ENCODE data around the gene DOCK11. TPM values are rescaled to one million over a fixed set of nuclear protein-coding genes. Genes with fewer than 3 reads are reported as not detected.

The DOCK11 gene
- total RNA-seq, 4 donors from 2014 or later = 6.4 to 16.4 (median 9.8) TPM

- no peaks in the 10 kb centered on the region for H3K36me3 ChIP-seq
- intact Hi-C loops (cut with DNase I; ENCODE audit: low total_unique reads) = no loop called here
- in situ Hi-C loops (cut with MboI; ENCODE audit: low pct_ligation_motif_present in 1 of 4, low pct_unique_long_range_greater_than_20kb in 1 of 4, low sequenced_read_pairs in 3 of 4) = no loop called here
- H3K4me1 ChIP-seq = no peaks in the 10 kb centered on the region
- H3K4me3 ChIP-seq = no peak overlapping the region
- H3K27me3 ChIP-seq = no peaks in the 10 kb centered on the region
- TF ChIP-seq POLR2AphosphoS5 (IDR thresholded peaks at IDR 0.05) = no peak
- TF ChIP-seq POLR2A (IDR thresholded peaks at IDR 0.05) = no peak
- TF ChIP-seq, protein P1, sequence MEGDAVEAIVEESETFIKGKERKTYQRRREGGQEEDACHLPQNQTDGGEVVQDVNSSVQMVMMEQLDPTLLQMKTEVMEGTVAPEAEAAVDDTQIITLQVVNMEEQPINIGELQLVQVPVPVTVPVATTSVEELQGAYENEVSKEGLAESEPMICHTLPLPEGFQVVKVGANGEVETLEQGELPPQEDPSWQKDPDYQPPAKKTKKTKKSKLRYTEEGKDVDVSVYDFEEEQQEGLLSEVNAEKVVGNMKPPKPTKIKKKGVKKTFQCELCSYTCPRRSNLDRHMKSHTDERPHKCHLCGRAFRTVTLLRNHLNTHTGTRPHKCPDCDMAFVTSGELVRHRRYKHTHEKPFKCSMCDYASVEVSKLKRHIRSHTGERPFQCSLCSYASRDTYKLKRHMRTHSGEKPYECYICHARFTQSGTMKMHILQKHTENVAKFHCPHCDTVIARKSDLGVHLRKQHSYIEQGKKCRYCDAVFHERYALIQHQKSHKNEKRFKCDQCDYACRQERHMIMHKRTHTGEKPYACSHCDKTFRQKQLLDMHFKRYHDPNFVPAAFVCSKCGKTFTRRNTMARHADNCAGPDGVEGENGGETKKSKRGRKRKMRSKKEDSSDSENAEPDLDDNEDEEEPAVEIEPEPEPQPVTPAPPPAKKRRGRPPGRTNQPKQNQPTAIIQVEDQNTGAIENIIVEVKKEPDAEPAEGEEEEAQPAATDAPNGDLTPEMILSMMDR (IDR thresholded peaks at IDR 0.05) = no peak
- TF ChIP-seq EP300 (IDR thresholded peaks at IDR 0.05; ENCODE audit: low read depth) = no peak
- H3K27ac ChIP-seq = no peak overlapping the region
- no peaks in the 10 kb centered on the region for H3K9me3 ChIP-seq
- WGBS, 2 donors (ENCODE audit: low coverage in 1 of 2) = 54 to 80% methylated on average over 2 to 3 of the region's 3 CpGs
- DNase-seq = no peak
Measured at GRCh38 chrX:118498351-118498750, 2.7 kb downstream of the DOCK11 start.

DNA sequence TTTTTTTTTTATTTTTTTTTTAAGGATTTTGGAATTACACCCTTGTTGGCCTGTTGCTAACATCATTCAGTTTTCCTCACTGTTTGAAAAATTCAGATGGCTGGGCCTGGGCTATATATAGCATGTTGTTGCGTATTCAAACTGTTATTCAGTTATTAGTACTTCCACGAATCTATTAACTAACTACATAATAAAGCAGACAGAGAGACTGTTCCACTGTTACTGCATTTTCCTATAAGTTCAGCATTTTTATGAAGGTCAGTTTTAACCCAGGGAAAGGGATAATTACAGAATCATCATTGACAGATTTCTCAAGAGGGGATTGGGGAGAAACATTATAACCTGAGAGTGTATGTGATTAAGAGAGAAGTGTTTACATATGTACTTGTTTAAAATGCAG, 3.1 kb downstream of the DOCK11 start:
- in situ Hi-C loops (cut with MboI; ENCODE audit: low pct_ligation_motif_present in 1 of 4, low pct_unique_long_range_greater_than_20kb in 1 of 4, low sequenced_read_pairs in 3 of 4) = no loop called here
- H3K9me3 ChIP-seq = no peaks in the 10 kb centered on the region
- no peak for DNase-seq
- no peaks in the 10 kb centered on the region for H3K27me3 ChIP-seq
- H3K4me1 ChIP-seq = no peaks in the 10 kb centered on the region
- H3K4me3 ChIP-seq = no peak overlapping the region
- WGBS, 2 donors (ENCODE audit: low coverage in 1 of 2) = 74 to 80% methylated on average over 1 to 2 of the region's 2 CpGs
- TF ChIP-seq POLR2AphosphoS5 (IDR thresholded peaks at IDR 0.05) = no peak
- TF ChIP-seq EP300 (IDR thresholded peaks at IDR 0.05; ENCODE audit: low read depth) = no peak
- TF ChIP-seq, protein P1 (IDR thresholded peaks at IDR 0.05) = no peak
- no peak for TF ChIP-seq POLR2A (IDR thresholded peaks at IDR 0.05)
- intact Hi-C loops (cut with DNase I; ENCODE audit: low total_unique reads) = no loop called here
- no peak overlapping the region for H3K27ac ChIP-seq
- no peaks in the 10 kb centered on the region for H3K36me3 ChIP-seq

DNA sequence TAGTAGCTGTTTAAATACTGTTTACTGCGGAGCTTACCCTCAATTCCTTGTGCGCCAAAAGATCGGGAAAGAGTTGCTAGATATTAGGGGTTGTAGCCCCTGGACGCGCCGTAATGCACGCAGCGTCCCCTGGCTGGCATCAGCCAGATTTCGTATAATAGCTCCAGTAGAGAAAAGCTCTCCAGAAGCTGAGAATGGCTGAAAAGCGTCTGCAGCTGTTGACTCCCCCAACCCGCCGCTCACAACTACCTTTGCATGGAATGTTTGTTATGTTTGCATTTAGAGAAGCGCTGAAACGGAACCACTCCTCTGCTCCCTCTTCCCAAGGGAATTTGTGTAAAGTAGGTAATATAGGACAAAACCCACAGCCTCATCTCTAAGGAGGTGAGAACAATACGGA, 3.7 kb downstream of the DOCK11 start:
- Histone ChIP-seq H3K27ac (no peak overlapping the region), H3K4me1 (no peaks in the 10 kb centered on the region), H3K9me3 (no peaks in the 10 kb centered on the region), H3K27me3 (no peaks in the 10 kb centered on the region), H3K36me3 (no peaks in the 10 kb centered on the region), H3K4me3 (no peak overlapping the region)
- TF ChIP-seq, protein P1 (IDR thresholded peaks at IDR 0.05) = no peak
- TF ChIP-seq POLR2AphosphoS5 (IDR thresholded peaks at IDR 0.05) (no peak), EP300 (IDR thresholded peaks at IDR 0.05; ENCODE audit: low read depth) (no peak), POLR2A (IDR thresholded peaks at IDR 0.05) (no peak)
- intact Hi-C loops (cut with DNase I; ENCODE audit: low total_unique reads) (no loop called here), in situ Hi-C loops (cut with MboI; ENCODE audit: low pct_ligation_motif_present in 1 of 4, low pct_unique_long_range_greater_than_20kb in 1 of 4, low sequenced_read_pairs in 3 of 4) (no loop called here)
- 88% methylated on average over 15 of the region's 15 CpGs; no CpG with 5 or more reads in 1 of the 2 donors for WGBS, 2 donors (ENCODE audit: low coverage in 1 of 2)
- DNase-seq = no peak

- Histone ChIP-seq H3K27me3 (no peaks in the 10 kb centered on the region), H3K4me3 (no peak overlapping the region), H3K9me3 (no peaks in the 10 kb centered on the region), H3K36me3 (no peaks in the 10 kb centered on the region), H3K4me1 (no peaks in the 10 kb centered on the region), H3K27ac (no peak overlapping the region)
- 56 to 65% methylated on average over 2 to 6 of the region's 6 CpGs for WGBS, 2 donors (ENCODE audit: low coverage in 1 of 2)
- TF ChIP-seq POLR2A (IDR thresholded peaks at IDR 0.05) (no peak), POLR2AphosphoS5 (IDR thresholded peaks at IDR 0.05) (no peak), EP300 (IDR thresholded peaks at IDR 0.05; ENCODE audit: low read depth) (no peak)
- TF ChIP-seq, protein P1 (IDR thresholded peaks at IDR 0.05) = no peak
- in situ Hi-C loops (cut with MboI; ENCODE audit: low pct_ligation_motif_present in 1 of 4, low pct_unique_long_range_greater_than_20kb in 1 of 4, low sequenced_read_pairs in 3 of 4) = no loop called here
- intact Hi-C loops (cut with DNase I; ENCODE audit: low total_unique reads) = no loop called here
- no peak for DNase-seq
Measured at GRCh38 chrX:118502161-118502789, 6.7 kb downstream of the DOCK11 start.
